Prostate gland (tissue), 2 donors: ENCODE measurements around the gene INKA1. TPM values are rescaled to one million over a fixed set of nuclear protein-coding genes. Genes with fewer than 3 reads are reported as not detected.
A peak's percentile ranks its signal among the peaks of the same experiment; 100 is the strongest.

Experiments used
- DNase-seq: peaks from one replicate; pipeline ENCODE4 v3.0.0-alpha.2; 2019; ENCODE audit warnings: low spot score
- H3K27ac ChIP-seq, 2 donors: fragments of 200-600 bp; sonication (generic); 2 replicates each; pipeline ENCODE4 v1.5.1; 2017 to 2019
- H3K27me3 ChIP-seq: fragments of 200-600 bp; sonication (generic); replicated peaks from 2 replicates; pipeline ENCODE4 v1.5.1; 2019; ENCODE audit not compliant: insufficient read depth
- H3K36me3 ChIP-seq, 2 donors: fragments of 200-600 bp; sonication (generic); 1 replicate in 1 of 2; 2 replicates in 1 of 2; pipeline versions ENCODE4 v1.5.1 to v1.8.1; 2017 to 2019
- H3K4me1 ChIP-seq: fragments of 200-600 bp; sonication (generic); replicated peaks from 2 replicates; pipeline ENCODE4 v1.5.1; 2019
- H3K4me3 ChIP-seq, 2 donors: fragments of 200-600 bp; sonication (generic); 2 replicates each; pipeline ENCODE4 v1.5.1; 2017 to 2019
- H3K9me3 ChIP-seq: fragments of 200-600 bp; sonication (generic); 2 replicates; pipeline ENCODE4 v1.5.1; 2017
- CTCF ChIP-seq, 4 experiments: fragments of 200-600 bp in 2 of 4; fragments of 450-650 bp in 2 of 4; sonication (generic) in 2 of 4; IDR thresholded peaks; 1 replicate in 3 of 4; 2 replicates in 1 of 4; pipeline ENCODE4 v1.5.1; 2016 to 2019; ENCODE audit warnings: antibody characterized with exemption in 4 of 4, mild to moderate bottlenecking in 2 of 4, moderate library complexity in 2 of 4
- POLR2A ChIP-seq: fragments of 450-650 bp; IDR thresholded peaks from one replicate; pipeline ENCODE4 v1.6.1; 2016; ENCODE audit warnings: antibody characterized with exemption, mild to moderate bottlenecking
- POLR2AphosphoS5 ChIP-seq: sonication (generic); formaldehyde crosslinking; IDR thresholded peaks from one replicate; pipeline ENCODE4 v1.6.1; 2017; ENCODE audit warnings: antibody characterized with exemption
- WGBS: methylation state at CpG from one replicate; pipeline ENCODE4 v1.1.5; 2018; 5-methylcytosine and 5-hydroxymethylcytosine counted together
- intact Hi-C: fragments of 100-400 bp; cut with DNase I; formaldehyde crosslinking; loops from one replicate; pipeline ENCODE4 v1.14.2; 2022
- total RNA-seq, 2 donors: library from RNA; depleted of rRNA; stranded (reverse); fragments of >200 nt; gene quantifications; one replicate each; pipeline ENCODE4 v1.1.0, GENCODE V29; 2016

Gene INKA1
- 1 to 10 TPM; 4.0 to 8.1 TPM for total RNA-seq

- Histone ChIP-seq H3K36me3 (no peaks in the 10 kb centered on the region), H3K9me3 (no peaks in the 10 kb centered on the region), H3K27me3 (no peaks in the 10 kb centered on the region), H3K27ac (peak within 1 kb of the TSS; percentile 85 to 89), H3K4me1 (peaks cover 21% of the 10 kb centered on the region), H3K4me3 (peak within 1 kb of the TSS; percentile 50 to 70)
- peak; percentile 82 for TF ChIP-seq POLR2A
- peak; percentile 47 for TF ChIP-seq POLR2AphosphoS5
- peak; percentile 73 to 96 (median 92) for TF ChIP-seq CTCF (IDR thresholded peaks at IDR 0.05)
- WGBS: 1% methylated on average over 14 of the region's 71 CpGs
- DNase-seq: peak; percentile 89
- intact Hi-C loops: loop anchor here (1.0 to 2.0 kb wide), 2 partner anchors 36 to 102 kb away; no protein-coding TSS in a partner anchor
Observed at GRCh38 chr3:49802719-49803464, at the start of gene INKA1. TSS of gene INKA1 (plus strand) at chr3:49803261. CDS start at chr3:49803393, 132 bp downstream.

GRCh38 chr3:49754536-49754935, 48.5 kb upstream of the INKA1 start:
- DNase-seq: no peak
- TF ChIP-seq POLR2AphosphoS5: no peak
- no peak for TF ChIP-seq POLR2A
- no peak for TF ChIP-seq CTCF (IDR thresholded peaks at IDR 0.05)
- WGBS: 27% methylated on average over 1 of the region's 1 CpG
- Histone ChIP-seq H3K4me3 (no peak overlapping the region), H3K27ac (no peak overlapping the region), H3K36me3 (no peaks in the 10 kb centered on the region), H3K9me3 (no peaks in the 10 kb centered on the region), H3K27me3 (no peaks in the 10 kb centered on the region), H3K4me1 (peaks cover 7% of the 10 kb centered on the region)
- intact Hi-C loops: no loop called here

GRCh38 chr3:49756036-49756435, 47.0 kb upstream of the INKA1 start:
- peaks cover 7% of the 10 kb centered on the region for H3K4me1 ChIP-seq
- no peaks in the 10 kb centered on the region for H3K36me3 ChIP-seq
- H3K27ac ChIP-seq: no peak overlapping the region
- DNase-seq: no peak
- no peaks in the 10 kb centered on the region for H3K27me3 ChIP-seq
- H3K4me3 ChIP-seq: no peak overlapping the region
- intact Hi-C loops: no loop called here
- WGBS: 75% methylated on average over 1 of the region's 1 CpG
- no peak for TF ChIP-seq CTCF (IDR thresholded peaks at IDR 0.05)
- no peak for TF ChIP-seq POLR2AphosphoS5
- TF ChIP-seq POLR2A: no peak
- H3K9me3 ChIP-seq: no peaks in the 10 kb centered on the region

- intact Hi-C loops: no loop called here
- no peak overlapping the region for H3K27ac ChIP-seq
- TF ChIP-seq CTCF (IDR thresholded peaks at IDR 0.05) (no peak), POLR2AphosphoS5 (no peak), POLR2A (no peak)
Observed at GRCh38 chr3:49757197-49757596, 45.9 kb upstream of the INKA1 start.

GRCh38 chr3:49759226-49759625, 43.8 kb upstream of the INKA1 start:
- intact Hi-C loops: no loop called here
- H3K9me3 ChIP-seq: no peaks in the 10 kb centered on the region
- TF ChIP-seq POLR2A (no peak), POLR2AphosphoS5 (no peak), CTCF (IDR thresholded peaks at IDR 0.05) (no peak)
- no peak overlapping the region for H3K27ac ChIP-seq
- no peak overlapping the region for H3K4me3 ChIP-seq
- H3K36me3 ChIP-seq: no peaks in the 10 kb centered on the region
- H3K27me3 ChIP-seq: no peaks in the 10 kb centered on the region
- DNase-seq: no peak
- WGBS: 30% methylated on average over 1 of the region's 1 CpG
- peaks cover 2% of the 10 kb centered on the region for H3K4me1 ChIP-seq

More at GRCh38 chr3:49757197-49757596, 45.9 kb upstream of the INKA1 start:
- Histone ChIP-seq H3K36me3 (no peaks in the 10 kb centered on the region), H3K27me3 (no peaks in the 10 kb centered on the region), H3K4me3 (no peak overlapping the region), H3K9me3 (no peaks in the 10 kb centered on the region), H3K4me1 (peaks cover 7% of the 10 kb centered on the region)
- whole genome bisulfite sequencing: 70% methylated on average over 2 of the region's 2 CpGs
- DNase-seq: no peak
